Activated naive CD8-positive, alpha-beta T cell treated with anti-CD3 and anti-CD28 coated beads, Interleukin-2, amount 10 ng/mL, durations not matched to agents 7 days and 5 days (primary cell): Measurements from ENCODE around the gene TMPRSS13. TPM values are rescaled to one million over a fixed set of nuclear protein-coding genes. Genes with fewer than 3 reads are reported as not detected.
"Not testable (repeated sequence)": the region's sequence is repeated elsewhere in the genome, so short reads cannot be mapped to it uniquely, and the experiment has no call there.

Experiments used
- ATAC-seq: fragments of 150-1000 bp; cut with Tn5 transposase; one replicate; pipeline ENCODE4 v1.10.0; 2021; ENCODE audit warnings: low read depth, moderate library complexity
- POLR2A ChIA-PET: fragments of 350-600 bp; sonication (Branson Sonifier 250); formaldehyde crosslinking; loops from one replicate; lab custom pipeline; 2021; ENCODE audit warnings: antibody characterized with exemption; lab: Charles Lee
- DNase-seq: peaks from one replicate; pipeline ENCODE4 v3.0.0; 2021
- H3K27ac Mint-ChIP-seq: one replicate; pipeline ENCODE4 v1.8.0; 2022; ENCODE audit warnings: mild to moderate bottlenecking, mixed read lengths
- H3K27me3 Mint-ChIP-seq: one replicate; pipeline ENCODE4 v1.8.0; 2022; ENCODE audit warnings: mild to moderate bottlenecking, moderate library complexity, mixed read lengths
- H3K36me3 Mint-ChIP-seq: one replicate; pipeline ENCODE4 v1.8.0; 2021; ENCODE audit warnings: mild to moderate bottlenecking, mixed read lengths
- H3K4me1 Mint-ChIP-seq: one replicate; pipeline ENCODE4 v1.8.0; 2021; ENCODE audit warnings: mixed read lengths
- H3K4me3 Mint-ChIP-seq: one replicate; pipeline ENCODE4 v1.8.0; 2022; ENCODE audit warnings: mild to moderate bottlenecking, moderate library complexity, mixed read lengths
- H3K9me3 Mint-ChIP-seq: one replicate; pipeline ENCODE4 v1.8.0; 2021; ENCODE audit warnings: mixed read lengths
- total RNA-seq, 2 experiments: library from RNA; stranded (reverse); gene quantifications; one replicate each; pipeline ENCODE4 v1.2.3, GENCODE V29; 2021

Gene TMPRSS13
- total RNA-seq, 2 experiments from 2014 or later, result 2.7 to 5.0 TPM

DNA sequence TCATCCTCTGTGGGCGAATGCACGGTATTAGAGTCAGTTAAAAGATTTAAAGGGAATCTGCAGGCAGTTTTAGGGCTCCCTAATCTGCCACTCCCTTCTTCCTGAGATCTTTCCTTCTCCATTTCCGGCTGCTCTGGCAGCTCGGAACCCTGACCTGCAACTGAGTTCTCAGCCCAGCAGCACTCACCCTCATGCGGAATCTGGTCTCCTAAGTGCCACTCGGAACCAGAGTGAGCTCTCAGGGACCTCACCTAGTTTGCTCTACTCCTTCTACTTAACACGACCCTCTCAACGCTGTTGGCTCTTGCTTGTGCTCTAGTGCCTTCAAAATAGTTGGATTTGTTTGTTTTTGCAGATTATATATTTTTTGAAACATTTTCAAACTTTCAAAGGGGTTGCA, 37.7 kb upstream of the TMPRSS13 start:
- Mint-ChIP-seq H3K27ac (no peak overlapping the region), H3K4me1 (peaks cover 32% of the 10 kb centered on the region), H3K27me3 (peaks cover 2% of the 10 kb centered on the region), H3K9me3 (no peaks in the 10 kb centered on the region), H3K36me3 (peaks cover 2% of the 10 kb centered on the region), H3K4me3 (no peak overlapping the region)
- no peak for ATAC-seq
- POLR2A ChIA-PET, result no interaction called here
- no peak for DNase-seq

DNA sequence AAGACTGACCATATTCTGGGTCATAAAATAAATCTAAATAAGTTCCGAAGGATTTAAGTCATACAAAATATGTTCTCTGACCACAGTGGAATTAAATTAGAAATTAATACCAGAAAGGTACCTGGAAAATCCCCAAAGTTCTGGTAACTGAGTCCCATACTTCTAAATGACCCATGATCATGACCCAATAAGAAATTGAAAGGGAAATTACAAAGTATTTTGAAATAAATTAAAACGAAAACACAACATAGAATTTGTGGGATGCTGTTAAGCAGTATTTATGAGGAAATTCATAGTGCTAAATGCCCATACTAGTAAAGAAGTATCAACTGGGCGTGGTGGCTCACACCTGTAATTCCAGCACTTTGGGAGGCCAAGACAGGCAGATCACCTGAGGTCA, 33.6 kb upstream of the TMPRSS13 start:
- H3K27me3 Mint-ChIP-seq, result peaks cover 2% of the 10 kb centered on the region
- H3K27ac Mint-ChIP-seq, result no peak overlapping the region
- no peak for ATAC-seq
- no peak for DNase-seq
- peaks cover 27% of the 10 kb centered on the region for H3K4me1 Mint-ChIP-seq
- POLR2A ChIA-PET, result interaction anchor here (1.6 kb wide), 1 partner anchor 45 kb away, joined by 4 read pairs; no protein-coding TSS in a partner anchor
- peaks cover 30% of the 10 kb centered on the region for H3K36me3 Mint-ChIP-seq
- H3K4me3 Mint-ChIP-seq, result no peak overlapping the region
- H3K9me3 Mint-ChIP-seq, result peaks cover 15% of the 10 kb centered on the region

DNA sequence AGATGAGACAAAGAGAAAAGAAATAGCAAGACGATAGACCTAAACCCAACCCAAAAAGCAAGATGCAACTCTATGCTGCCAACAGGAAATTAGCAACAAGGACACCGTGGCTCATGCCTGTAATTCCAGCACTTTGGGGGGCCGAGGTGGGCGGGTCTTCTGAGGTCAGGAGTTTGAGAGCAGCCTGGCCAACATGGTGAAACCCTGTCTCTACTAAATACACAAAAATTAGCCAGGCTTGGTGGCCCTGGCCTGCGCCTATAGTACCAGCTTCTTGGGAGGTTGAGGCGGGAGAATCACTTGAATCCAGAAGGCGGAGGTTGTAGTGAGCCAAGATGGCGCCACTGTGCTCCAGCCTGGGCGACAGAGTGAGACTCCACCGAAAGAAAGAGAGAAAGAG, 32.7 kb upstream of the TMPRSS13 start:
- no peak overlapping the region for H3K27ac Mint-ChIP-seq
- peaks cover 23% of the 10 kb centered on the region for H3K9me3 Mint-ChIP-seq
- H3K36me3 Mint-ChIP-seq, result peaks cover 39% of the 10 kb centered on the region
- ATAC-seq, result no peak
- POLR2A ChIA-PET, result no interaction called here
- peaks cover 2% of the 10 kb centered on the region for H3K27me3 Mint-ChIP-seq
- H3K4me3 Mint-ChIP-seq, result no peak overlapping the region
- no peak for DNase-seq
- H3K4me1 Mint-ChIP-seq, result peaks cover 32% of the 10 kb centered on the region

DNA sequence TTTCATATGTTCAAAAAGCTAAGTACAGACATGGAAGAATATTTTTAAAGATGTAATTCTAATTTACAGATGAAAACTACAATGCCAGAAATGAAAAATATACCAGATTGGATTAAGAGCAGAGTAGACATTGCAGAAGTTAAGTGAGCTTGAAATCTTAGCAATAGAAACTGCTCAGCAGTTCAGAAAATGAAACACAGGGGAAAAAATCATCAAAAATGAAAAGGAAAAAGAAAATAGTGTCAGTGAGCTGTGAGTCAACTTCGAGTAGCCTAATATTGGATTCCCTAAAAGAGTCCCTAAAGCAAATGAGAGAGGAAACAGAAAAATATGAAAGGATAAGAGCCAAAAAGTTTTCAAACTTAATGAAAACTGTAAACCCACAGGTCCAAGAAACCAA, 31.2 kb upstream of the TMPRSS13 start:
- ATAC-seq (no peak), DNase-seq (no peak)
- peak overlapping the region; percentile 78 for H3K4me3 Mint-ChIP-seq
- POLR2A ChIA-PET, result interaction anchor here (0.8 to 1.9 kb wide), 6 partner anchors 8 to 138 kb away, joined by 3 to 12 read pairs (median 3); partner anchors contain the start of gene IL10RA
- peaks cover 46% of the 10 kb centered on the region for H3K36me3 Mint-ChIP-seq
- H3K4me1 Mint-ChIP-seq, result peaks cover 33% of the 10 kb centered on the region
- H3K9me3 Mint-ChIP-seq, result peaks cover 27% of the 10 kb centered on the region
- no peaks in the 10 kb centered on the region for H3K27me3 Mint-ChIP-seq
- H3K27ac Mint-ChIP-seq, result peak overlapping the region; percentile 92

DNA sequence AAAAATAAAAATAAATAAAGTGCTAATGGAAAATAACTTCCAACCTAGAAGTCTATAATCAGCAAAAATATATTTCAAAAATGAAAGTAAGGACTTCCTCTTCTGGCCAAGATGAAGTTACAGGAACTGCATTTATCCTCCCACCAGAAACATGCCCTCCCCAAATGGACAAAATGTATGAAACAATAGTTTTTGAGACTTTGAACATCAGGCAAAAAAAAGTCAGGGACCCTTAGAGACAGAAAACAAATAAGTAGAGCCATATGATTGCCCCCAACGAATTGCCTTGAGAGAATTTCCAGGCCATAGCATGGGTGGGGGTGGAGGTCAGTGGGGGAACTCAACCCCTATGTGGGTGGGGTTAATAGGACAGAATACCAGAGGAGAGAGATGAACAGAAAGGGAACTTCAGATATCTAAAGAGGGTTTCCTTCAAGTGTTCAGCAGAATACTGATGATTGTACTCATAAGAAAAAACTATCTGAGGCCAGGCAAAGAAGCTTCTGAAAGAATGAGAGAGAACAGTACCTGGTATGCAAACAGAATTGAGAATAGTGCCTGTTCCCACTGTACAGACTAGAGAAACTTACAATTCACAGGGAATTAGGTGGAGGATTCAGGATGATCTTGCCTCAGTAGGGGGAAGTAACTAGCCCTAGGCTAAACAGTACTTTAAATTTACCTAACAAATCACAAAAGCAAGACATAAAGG, 30.4 kb upstream of the TMPRSS13 start:
- Mint-ChIP-seq H3K4me3 (peak overlapping the region; percentile 78), H3K4me1 (peaks cover 37% of the 10 kb centered on the region), H3K27me3 (no peaks in the 10 kb centered on the region), H3K27ac (peak overlapping the region; percentile 92), H3K9me3 (peaks cover 27% of the 10 kb centered on the region), H3K36me3 (peaks cover 46% of the 10 kb centered on the region)
- DNase-seq (no peak), ATAC-seq (no peak)
- POLR2A ChIA-PET, result interaction anchor here (0.8 to 1.9 kb wide), 5 partner anchors 8 to 36 kb away, joined by 3 to 12 read pairs (median 3); partner anchors contain the start of gene IL10RA

DNA sequence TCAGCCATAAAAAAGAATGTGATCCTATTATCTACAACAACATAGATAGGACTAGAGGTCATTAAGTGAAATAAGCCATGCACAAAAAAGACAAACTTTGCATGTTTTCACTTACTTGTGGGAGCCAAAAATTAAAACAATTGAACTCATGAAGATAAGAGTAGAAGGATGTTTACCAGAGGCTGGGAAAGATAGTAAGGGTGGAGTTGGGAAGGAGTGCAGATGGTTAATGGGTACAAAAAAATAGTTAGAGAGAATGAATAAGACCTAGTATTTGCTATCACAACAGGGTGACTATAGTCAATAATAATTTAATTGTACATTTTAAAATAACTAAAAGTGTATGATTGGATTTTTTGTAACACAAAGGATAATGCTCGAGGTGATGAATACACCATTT, 29.7 kb upstream of the TMPRSS13 start:
- H3K9me3 Mint-ChIP-seq, result peaks cover 27% of the 10 kb centered on the region
- peaks cover 50% of the 10 kb centered on the region for H3K36me3 Mint-ChIP-seq
- H3K27me3 Mint-ChIP-seq, result no peaks in the 10 kb centered on the region
- H3K4me1 Mint-ChIP-seq, result peaks cover 41% of the 10 kb centered on the region
- ATAC-seq (no peak), DNase-seq (no peak)
- peak overlapping the region; percentile 50 for H3K27ac Mint-ChIP-seq
- peak overlapping the region; percentile 55 for H3K4me3 Mint-ChIP-seq
- POLR2A ChIA-PET, result no interaction called here

DNA sequence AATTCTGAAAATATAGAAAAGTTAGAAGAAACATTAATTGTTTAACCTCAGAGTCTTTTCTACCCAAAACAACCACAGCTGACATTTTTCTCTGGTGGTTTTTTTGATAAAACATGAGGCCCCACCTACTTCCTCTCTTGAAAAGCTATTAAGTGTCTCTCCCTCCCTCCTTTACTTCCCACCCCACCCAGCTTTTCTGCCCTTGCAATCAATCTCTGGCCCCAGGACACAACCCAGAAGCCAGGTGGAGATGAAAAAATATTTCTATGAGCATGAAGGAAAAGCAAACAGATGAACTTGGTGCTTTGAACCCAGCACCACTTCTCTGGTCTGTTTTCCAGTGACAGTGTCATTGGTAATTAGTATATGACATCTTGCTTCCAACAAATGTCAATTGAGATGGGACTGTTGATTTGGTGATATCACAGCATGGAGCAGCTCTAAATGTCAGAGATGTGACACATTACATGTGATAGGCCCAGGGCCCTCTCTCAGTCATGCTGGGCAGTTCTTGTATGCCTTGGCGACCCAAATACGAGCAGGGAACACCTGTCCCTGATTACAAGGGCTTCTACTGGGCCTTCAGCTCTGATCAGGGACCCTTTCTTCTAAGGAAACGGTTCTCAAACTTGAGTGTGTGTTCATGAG, 23.9 kb upstream of the TMPRSS13 start:
- H3K4me1 Mint-ChIP-seq, result peaks cover 68% of the 10 kb centered on the region
- POLR2A ChIA-PET, result interaction anchor here (0.5 to 13.6 kb wide), 8 partner anchors 17 to 130 kb away, joined by 3 to 608 read pairs (median 17); partner anchors contain the start of genes FXYD2 and IL10RA
- DNase-seq, result no peak
- no peaks in the 10 kb centered on the region for H3K27me3 Mint-ChIP-seq
- H3K36me3 Mint-ChIP-seq, result peaks cover 25% of the 10 kb centered on the region
- ATAC-seq, result no peak
- peak overlapping the region; percentile 66 for H3K4me3 Mint-ChIP-seq
- peak overlapping the region; percentile 81 for H3K27ac Mint-ChIP-seq
- H3K9me3 Mint-ChIP-seq, result peaks cover 14% of the 10 kb centered on the region

DNA sequence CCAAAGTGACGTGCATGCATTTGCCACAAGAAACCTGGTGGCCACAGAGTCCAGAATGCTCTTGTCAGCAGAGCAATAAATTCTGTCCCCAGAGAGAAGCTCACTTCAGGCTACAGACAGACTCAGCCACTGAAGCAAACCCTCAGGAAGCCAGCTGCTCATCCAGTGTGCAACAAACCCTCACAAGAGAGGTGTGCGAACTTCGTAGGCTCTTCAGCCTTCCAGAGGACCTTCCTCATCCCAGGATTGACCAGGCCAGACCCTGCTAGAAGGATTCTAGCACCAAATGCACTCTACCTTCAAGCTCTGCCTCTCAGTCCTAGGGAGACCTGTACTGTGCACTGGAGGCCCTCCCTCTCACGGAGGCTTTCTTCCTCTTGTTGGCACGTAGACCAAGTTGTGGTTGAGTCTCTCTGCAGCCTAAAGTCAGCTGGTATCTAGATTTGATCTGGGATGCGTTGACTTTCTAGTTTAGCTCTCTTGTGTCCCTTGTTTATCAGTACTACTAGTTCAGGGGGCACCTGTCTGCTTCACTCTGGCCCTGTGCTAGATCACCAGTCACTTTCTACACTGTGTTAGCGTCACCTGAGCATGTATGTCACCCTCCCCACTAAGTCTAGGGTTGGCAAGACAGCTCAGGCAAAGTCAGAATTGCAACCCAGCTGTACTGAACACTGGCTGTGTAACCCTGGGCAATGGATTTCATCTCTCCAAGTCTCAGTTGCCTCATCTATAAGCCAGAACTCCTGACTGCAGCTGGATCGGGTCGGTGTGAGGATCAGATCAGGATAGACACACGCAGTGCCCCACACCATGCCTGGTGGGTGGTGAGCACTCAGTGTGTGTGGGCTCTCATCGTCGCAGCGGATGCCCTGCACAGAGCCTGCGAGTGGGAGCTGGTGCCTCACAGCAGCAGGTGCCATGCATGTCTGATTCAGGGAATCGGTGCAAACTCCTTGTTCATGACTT, 22.1 kb upstream of the TMPRSS13 start:
- peak; percentile 75 for ATAC-seq
- no peaks in the 10 kb centered on the region for H3K27me3 Mint-ChIP-seq

DNA sequence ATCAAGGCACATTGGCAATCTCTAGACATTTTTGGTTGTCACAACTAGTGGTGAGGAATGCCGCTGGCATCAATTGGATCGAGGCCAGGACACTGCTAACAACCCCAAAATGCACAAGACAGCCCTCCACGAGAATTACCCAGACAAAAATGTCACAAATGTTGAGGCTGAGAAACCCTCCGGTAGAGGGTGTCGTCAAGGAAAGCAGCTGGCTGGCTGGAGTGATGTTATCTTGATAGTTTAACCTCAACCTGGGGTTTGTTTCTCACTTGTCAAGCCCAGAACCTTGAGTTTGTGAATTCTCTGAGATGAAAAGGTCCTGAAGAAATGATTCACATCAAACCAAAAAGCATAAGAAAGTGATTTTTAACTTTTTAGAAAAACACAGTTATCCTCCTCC, 21.1 kb upstream of the TMPRSS13 start:
- Mint-ChIP-seq H3K27me3 (no peaks in the 10 kb centered on the region), H3K27ac (peak overlapping the region; percentile 81), H3K36me3 (peaks cover 6% of the 10 kb centered on the region), H3K4me3 (peak overlapping the region; percentile 66), H3K9me3 (no peaks in the 10 kb centered on the region), H3K4me1 (peaks cover 87% of the 10 kb centered on the region)
- ATAC-seq (peak; percentile 50), DNase-seq (peak; percentile 53)
- POLR2A ChIA-PET, result interaction anchor here (1.3 to 13.6 kb wide), 10 partner anchors 10 to 135 kb away, joined by 3 to 608 read pairs (median 10); partner anchors contain the start of genes FXYD2 and IL10RA

More for the DNA sequence above, 22.1 kb upstream of the TMPRSS13 start:
- POLR2A ChIA-PET, result interaction anchor here (0.6 to 13.6 kb wide), 17 partner anchors 9 to 624 kb away, joined by 3 to 608 read pairs (median 8); partner anchors contain the start of genes CEP164, FXYD2 and IL10RA
- Mint-ChIP-seq H3K4me1 (peaks cover 80% of the 10 kb centered on the region), H3K36me3 (peaks cover 8% of the 10 kb centered on the region), H3K9me3 (peaks cover 1% of the 10 kb centered on the region), H3K27ac (peak overlapping the region; percentile 81), H3K4me3 (peak overlapping the region; percentile 66)
- DNase-seq, result peak; percentile 62

DNA sequence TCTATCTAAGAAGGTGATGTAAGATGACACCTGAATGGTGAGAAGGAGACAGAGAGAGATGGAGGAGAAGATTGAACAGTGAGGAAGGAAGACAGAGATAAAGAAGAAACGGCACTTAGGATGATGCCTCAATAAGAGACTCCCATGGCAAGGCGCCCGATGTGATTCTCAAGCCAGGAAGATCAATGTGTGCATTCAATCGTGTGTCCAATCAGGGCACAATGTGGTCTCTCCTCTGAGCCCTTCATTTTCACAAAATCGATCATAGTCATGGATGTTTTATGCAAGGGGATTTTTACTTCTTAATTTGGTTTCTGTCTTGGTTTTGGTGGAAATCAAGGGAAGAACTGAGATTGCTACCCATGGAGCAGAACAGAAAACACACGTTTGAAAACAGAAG, 19.9 kb upstream of the TMPRSS13 start:
- POLR2A ChIA-PET, result interaction anchor here (5.1 to 13.6 kb wide), 3 partner anchors 44 to 125 kb away, joined by 28 to 608 read pairs (median 93); partner anchors contain the start of genes FXYD2 and IL10RA
- Mint-ChIP-seq H3K36me3 (peaks cover 3% of the 10 kb centered on the region), H3K27ac (peak overlapping the region; percentile 78), H3K9me3 (no peaks in the 10 kb centered on the region), H3K4me1 (peaks cover 92% of the 10 kb centered on the region), H3K4me3 (peak overlapping the region; percentile 66), H3K27me3 (no peaks in the 10 kb centered on the region)
- no peak for DNase-seq
- ATAC-seq, result no peak

DNA sequence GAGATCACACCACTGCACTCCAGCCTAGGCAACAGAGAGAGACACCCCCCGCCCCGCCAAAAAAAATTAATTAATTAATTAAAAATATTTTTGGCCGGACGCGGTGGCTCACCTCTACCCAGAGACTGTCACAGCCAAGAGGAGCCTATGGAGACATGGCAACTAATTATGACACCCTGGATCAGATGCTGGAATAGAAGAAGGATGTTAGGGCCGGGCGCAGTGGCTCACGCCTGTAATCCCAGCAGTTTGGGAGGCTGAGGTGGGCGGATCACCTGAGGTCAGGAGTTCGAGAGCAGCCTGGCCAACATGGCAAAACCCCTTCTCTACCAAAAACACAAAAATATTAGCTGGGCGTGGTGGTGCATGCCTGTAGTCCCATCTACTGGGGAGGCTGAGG, 19.3 kb upstream of the TMPRSS13 start:
- POLR2A ChIA-PET, result interaction anchor here (0.7 to 13.6 kb wide), 6 partner anchors 32 to 141 kb away, joined by 3 to 608 read pairs (median 22); partner anchors contain the start of genes FXYD2 and IL10RA
- H3K27me3 Mint-ChIP-seq, DNase-seq, ATAC-seq, H3K9me3 Mint-ChIP-seq, H3K36me3 Mint-ChIP-seq: not testable (repeated sequence)
- Mint-ChIP-seq H3K27ac (peak overlapping the region; percentile 79), H3K4me1 (peaks cover 88% of the 10 kb centered on the region), H3K4me3 (peak overlapping the region; percentile 21)

DNA sequence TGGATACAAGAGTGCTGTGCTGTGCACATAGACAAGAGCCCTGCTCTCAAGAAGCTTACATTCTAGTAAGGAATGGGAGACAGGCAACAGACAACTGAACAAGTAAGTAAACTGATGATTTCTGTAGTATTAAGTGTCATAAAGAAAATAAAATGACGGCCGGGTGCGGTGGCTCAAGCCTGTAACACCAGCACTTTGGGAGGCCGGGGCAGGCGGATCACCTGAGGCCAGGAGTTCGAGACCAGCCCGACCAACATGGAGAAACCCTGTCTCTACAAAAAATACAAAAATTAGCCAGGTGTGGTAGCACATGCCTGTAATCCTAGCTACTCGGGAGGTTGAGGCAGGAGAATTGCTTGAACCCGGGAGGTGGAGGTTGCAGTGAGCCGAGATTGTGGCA, 18.5 kb upstream of the TMPRSS13 start:
- not testable (repeated sequence) for H3K9me3 Mint-ChIP-seq, DNase-seq, H3K27me3 Mint-ChIP-seq, H3K36me3 Mint-ChIP-seq, ATAC-seq
- Mint-ChIP-seq H3K4me1 (peaks cover 81% of the 10 kb centered on the region), H3K27ac (peak overlapping the region; percentile 79), H3K4me3 (peak overlapping the region; percentile 53)
- POLR2A ChIA-PET, result interaction anchor here (1.1 to 13.6 kb wide), 4 partner anchors 45 to 140 kb away, joined by 3 to 608 read pairs (median 24); partner anchors contain the start of genes FXYD2 and IL10RA
